ENCODE data around the gene PIK3R1. TPM values are rescaled to one million over a fixed set of nuclear protein-coding genes. Genes with fewer than 3 reads are reported as not detected.
"Not testable (repeated sequence)": the region's sequence is repeated elsewhere in the genome, so short reads cannot be mapped to it uniquely, and the experiment has no call there.

PIK3R1 gene
- total RNA-seq, 1 donor from 2014 or later = 22.2 TPM

DNA sequence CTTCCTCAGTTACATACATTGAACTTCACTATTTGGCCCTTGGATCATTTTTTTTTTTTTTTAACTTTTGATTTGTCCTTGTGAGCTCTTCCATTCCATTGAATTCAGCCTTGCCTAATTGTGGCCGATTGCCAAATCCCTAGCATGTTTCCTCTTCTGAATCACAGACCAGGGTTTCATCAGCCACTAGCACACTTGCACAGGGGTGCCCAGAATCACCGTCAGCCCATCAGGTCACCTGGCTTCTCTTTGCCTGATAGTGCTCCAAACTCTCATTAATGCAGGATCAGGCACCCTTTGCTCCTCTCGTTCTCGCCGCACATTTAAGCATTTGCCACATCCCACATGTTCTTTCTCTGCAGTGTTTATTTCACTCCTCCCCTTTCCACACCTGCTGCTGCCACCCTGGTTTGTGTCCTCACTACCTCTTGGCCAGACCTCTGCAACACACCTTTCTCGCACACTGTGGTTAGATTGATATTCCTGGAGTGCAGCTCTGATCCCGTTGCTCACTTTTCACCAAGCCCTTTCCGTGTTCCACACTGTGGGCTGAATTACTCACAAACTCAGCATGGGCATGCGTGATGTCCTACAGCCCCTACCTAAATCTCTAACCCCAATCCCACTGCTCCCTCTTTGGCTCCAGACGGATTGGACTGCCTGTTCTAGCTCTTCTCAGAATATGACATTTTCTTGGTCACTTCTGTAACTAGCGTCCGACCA is 9.8 kb downstream of the PIK3R1 start:
- DNase-seq (ENCODE audit: extremely low read depth, low read depth, low spot score) = no peak

DNA sequence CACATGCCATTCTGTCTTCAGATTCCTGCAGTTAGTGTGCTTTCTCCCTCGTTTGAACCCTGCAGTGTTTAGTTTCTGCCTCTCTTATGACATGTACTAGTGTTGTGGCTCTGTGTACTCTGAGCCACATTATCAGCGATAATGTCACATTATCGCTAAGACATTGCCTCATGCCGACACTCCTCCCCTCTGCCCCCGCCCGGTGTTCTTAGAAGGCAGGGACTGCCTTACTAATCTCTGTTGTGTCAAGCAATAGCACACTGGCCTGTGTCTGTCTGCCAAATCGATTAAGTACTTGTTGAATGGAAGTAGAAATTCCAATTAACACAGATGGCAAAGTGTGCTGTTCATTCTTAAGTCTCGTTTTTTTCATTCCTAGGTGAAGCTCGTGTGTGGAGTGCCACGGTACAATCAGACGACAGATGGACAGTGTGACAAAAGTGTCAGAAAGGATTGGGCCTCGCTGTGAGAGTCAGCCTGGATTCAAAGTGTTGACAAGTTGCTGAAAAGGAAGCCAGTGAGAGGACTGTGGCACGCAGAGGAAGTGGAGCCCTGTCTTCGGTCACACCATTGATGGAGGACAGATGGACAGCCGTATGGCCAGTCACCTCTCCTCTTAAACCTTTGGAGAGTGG is 10.5 kb downstream of the PIK3R1 start:
- DNase-seq (ENCODE audit: extremely low read depth, low read depth, low spot score) = no peak

DNA sequence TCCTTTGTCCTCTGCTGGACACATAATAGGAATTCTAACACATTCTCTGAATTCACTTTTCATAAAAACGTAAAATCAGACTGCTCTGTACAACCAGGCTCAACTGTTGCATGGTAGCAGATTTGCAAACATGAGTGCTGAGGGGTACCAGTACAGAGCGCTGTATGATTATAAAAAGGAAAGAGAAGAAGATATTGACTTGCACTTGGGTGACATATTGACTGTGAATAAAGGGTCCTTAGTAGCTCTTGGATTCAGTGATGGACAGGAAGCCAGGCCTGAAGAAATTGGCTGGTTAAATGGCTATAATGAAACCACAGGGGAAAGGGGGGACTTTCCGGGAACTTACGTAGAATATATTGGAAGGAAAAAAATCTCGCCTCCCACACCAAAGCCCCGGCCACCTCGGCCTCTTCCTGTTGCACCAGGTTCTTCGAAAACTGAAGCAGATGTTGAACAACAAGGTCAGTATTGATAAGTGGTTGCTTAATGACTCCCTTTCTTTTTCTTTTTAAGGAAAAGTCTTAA is 11.1 kb downstream of the PIK3R1 start:
- DNase-seq (ENCODE audit: extremely low read depth, low read depth, low spot score) = no peak

DNA sequence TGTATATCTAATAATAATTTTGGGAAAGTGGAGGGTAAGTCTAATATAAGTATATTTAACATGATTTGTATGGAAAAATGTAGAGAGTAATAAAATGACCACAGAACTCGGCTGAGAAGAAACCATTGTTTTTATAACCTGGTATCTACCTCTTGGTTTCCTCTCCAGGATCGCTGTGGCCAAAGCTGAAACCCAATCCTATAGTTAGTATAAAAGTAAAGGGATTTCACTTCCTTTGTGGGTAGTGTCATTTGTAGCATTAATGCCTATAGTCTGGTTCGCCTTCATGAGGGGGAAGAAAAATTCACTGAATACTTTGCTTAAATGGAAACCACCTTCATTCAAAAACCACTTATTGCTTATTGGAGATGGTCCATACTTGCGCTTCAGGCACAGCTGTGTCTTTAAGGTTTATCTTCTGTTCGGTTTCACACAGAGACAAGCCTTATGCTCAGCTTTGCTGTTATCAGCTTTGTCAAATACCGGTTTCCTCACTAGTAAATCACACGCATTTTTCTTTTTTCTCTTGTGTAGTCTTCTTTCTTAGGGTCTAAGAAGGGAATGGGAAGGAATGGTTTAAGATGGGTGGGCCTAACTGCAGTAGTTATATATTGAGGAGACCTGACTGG is 12.1 kb downstream of the PIK3R1 start:
- DNase-seq (ENCODE audit: extremely low read depth, low read depth, low spot score) = no peak

DNA sequence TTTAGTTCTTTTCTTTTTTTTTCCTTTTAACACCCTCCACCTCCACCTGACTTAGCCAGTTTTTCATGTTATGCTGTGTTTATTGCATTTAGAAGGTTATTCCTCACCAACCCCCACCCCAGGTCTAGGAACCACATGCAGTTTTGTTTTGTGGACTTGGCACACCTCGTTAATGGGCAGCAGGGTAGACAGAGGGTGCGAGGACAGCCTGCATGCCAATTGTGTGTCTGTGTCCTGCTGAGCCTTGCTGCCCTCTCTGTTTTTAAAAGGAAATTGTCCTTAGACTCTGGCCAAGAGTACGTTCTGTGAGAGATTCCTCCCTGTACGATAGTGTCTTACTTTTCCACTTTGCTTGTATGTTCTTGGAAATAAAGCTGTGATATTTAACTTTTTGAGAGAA is 13.9 kb downstream of the PIK3R1 start:
- DNase-seq (ENCODE audit: extremely low read depth, low read depth, low spot score) = no peak

DNA sequence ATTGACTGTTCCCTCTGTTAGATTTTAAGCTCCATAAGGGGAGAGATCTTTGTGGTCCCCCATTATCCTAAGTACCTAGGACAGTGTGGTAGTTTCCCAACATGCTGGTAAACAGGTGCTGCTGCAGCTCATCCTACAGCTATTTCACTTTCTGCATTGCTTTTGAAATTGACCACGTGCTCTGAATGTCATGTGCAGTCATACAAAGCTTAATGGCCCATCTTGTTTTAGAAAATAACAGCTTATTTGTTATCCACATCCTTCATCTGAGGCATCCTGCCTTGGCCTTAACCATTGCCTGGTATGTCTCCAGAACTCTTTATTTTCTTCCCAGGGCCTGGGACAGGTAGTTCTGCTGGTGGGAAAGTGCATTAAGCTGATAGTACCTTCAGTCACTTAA is 14.7 kb downstream of the PIK3R1 start:
- DNase-seq (ENCODE audit: extremely low read depth, low read depth, low spot score) = no peak

DNA sequence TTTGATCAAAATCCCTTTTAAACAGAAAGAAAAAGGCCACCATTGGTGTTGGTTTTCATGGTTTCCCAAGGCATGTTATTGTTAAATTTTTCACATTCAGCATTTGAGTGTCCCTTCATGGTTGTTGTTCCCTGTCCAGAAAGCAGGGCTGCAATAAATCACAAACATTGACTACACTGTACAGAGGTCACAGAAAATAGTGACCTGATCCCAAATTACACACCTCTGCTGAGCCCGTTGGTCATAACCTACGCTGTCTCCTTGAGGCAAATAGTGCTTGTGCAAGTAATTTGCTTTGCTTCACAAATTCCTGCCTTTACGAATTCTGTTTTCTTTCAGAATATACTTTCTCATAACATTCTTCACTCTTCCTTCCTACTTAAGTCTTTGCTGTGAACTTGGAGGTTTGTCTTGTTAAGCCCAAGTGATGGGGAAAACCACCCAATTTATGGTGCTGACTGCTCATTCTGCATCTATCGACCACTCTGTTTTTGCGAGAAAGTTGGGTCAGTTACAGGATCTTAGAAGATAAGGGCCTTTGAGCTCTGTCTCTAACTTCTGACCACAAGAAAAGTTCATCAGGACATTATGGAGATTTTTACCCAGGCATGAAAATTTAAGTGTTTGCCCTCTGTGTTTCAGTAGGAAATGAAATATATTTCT is 16.0 kb downstream of the PIK3R1 start:
- DNase-seq (ENCODE audit: extremely low read depth, low read depth, low spot score) = no peak

DNA sequence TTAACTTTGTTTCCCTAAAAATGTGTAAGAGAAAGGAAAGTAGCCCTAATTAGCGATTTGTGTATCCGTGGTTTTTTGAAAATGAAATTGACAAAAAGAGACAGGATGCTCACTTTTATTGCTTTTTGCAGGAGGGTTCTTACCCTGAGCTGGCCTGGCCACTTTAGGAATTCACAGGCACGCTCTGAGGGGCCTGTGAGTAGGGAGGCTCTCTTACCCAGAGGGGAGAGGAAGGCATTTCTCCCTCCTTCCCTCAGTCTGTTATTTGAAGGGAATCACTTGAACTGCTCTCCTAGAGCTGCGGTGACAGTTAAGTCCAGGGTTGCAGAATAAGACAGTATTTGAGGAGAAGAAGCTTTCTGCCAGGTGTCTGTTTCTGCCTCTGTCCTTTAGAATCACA is 16.7 kb downstream of the PIK3R1 start:
- no peak for DNase-seq (ENCODE audit: extremely low read depth, low read depth, low spot score)

DNA sequence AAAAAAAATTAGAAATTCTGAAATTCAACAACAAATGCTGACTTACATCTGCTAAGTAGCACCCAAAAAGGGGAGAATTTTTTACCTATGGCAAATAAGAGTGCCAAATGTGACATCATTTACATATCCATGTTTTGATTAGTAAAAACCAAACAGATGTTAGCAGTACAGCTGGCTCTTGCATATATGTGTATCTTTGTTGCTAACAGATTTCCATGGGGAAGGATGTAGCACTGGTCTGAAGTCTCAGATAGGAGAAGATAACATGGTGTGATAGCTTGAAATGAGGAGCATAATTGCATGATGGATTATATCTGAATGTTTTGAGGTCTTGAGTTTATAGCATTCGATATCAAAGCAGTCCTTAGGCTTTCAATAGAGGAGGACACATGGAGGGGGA is 17.5 kb downstream of the PIK3R1 start:
- DNase-seq (ENCODE audit: extremely low read depth, low read depth, low spot score) = no peak

DNA sequence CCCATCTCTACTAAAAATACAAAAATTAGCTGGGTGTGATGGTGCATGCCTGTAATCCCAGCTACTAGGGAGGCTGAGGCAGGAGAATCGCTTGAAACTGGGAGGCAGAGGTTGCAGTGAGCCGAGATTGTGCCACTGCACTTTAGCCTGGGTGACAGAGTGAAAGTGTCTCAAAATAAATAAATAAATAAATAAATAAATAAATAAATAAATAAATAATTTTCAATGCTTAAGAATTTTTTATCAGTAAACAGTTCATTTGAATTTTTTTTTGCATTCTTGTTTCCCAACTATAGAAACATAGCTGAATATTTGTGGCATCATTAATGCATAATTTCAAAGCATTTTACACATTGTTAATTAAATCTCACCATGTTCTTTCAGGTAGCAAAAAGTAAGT is 19.7 kb downstream of the PIK3R1 start:
- DNase-seq (ENCODE audit: extremely low read depth, low read depth, low spot score) = not testable (repeated sequence)

DNA sequence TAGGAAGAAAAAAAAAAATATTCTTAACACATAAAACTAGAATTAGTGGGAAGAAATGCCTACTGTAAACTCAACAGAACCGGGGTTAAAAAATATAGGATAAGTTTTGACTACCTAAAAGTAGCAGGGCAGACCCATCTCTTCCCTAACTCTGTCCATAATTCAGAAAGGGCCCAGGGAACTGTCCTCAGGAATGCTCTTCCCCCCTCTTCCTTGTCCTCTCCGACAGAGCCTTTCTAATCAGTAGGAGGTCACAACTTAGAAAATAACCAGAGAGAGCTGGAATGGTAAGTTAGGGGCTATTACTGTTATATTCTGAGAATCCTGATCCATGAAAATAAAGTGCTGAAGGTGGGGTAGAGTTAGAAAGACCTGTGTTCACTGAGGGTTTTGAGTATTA is 22.2 kb downstream of the PIK3R1 start:
- no peak for DNase-seq (ENCODE audit: extremely low read depth, low read depth, low spot score)

DNA sequence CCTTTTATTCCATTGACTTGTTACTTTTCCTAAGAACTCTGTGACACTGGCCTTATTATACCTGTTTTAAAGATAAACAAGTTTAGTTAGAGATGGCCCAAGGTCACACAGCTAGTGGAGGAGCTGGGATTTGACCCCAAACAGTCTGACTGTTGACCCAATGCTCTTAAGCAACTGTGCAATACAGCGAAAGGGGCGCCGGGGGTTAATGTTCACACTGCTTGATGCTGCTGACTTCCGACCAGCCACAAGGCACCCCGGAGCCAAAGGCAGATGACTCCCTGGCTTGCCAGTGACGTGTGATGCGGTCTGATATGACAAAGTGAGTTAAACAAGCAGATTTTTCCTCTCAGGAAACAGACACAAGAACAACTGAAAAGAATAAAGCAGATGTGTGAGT is 23.9 kb downstream of the PIK3R1 start:
- DNase-seq (ENCODE audit: extremely low read depth, low read depth, low spot score) = no peak

DNA sequence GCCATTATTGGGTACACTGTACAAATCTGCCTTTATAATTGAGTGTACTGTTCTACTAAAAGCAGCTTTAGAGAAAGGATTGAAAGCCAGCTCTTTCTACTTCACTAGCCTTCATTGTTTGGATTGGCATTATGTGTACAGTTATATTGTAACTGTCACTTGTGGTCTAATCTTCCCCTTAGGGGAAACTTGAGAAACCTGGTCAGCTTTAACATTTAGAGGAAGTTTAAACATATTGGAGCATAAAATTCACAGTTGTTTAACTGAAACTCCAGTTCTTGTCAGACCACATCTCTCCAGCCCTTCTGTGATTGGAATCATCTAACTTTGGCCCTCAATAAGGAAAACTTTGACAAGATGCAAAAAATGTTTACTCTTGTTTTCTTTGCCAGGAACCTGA is 24.6 kb downstream of the PIK3R1 start:
- DNase-seq (ENCODE audit: extremely low read depth, low read depth, low spot score) = no peak

DNA sequence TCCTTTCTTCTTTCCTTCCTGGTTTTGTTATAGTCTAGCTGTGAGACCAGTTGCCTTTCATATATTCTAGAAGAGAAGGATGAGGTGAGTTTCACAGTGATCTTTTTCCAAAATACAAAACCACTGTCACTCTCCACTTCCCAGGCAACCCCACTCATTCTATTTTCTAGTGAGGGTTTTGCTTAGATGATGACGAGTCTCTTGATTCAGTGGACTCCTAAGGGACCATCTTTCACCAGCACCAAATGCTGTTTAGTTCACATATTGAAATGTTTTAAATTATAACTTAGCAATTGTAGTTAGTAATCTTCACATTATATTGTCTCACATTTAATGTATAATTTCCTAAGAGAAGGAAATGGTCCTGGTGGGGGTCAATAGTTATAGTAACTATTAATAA is 25.2 kb downstream of the PIK3R1 start:
- DNase-seq (ENCODE audit: extremely low read depth, low read depth, low spot score) = no peak

DNA sequence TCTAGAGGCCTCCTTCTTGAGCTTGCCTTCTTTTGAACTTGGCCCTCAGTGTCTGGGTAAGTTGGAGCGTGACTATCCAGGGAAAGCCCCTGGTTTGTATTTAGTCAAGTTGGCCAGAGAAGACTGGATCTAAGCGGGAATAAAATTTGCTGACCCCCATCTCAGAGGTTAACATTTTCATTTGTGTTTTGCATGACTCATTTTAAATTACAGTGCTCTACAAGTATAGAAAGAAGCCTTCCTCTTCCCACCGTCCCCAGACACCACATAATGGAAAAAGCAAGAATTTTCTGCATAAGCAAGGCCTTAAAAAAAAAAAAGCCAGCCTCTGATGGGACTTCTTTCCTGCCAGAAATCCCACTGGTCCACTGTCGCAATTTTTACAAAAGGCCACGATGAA is 27.2 kb downstream of the PIK3R1 start:
- DNase-seq (ENCODE audit: extremely low read depth, low read depth, low spot score) = no peak

DNA sequence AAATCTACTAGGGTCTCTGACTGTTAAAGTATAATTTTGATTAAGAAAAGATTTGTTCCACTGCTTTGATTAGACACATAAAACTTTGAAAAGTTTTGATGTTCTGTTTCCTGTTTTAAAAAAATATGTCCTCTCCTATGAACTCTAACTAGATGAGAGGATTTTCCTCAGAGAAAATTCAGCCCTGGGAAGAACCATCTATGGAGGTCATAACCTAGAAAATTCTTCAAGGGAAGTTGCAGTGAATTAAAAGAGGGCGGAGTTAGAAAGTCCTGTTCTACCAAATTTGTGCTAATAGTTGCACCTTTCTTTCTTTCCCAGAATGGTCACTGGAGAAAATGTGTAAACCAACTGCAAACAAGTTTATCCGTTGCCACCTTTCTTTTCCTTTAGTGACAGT is 27.7 kb downstream of the PIK3R1 start:
- no peak for DNase-seq (ENCODE audit: extremely low read depth, low read depth, low spot score)

DNA sequence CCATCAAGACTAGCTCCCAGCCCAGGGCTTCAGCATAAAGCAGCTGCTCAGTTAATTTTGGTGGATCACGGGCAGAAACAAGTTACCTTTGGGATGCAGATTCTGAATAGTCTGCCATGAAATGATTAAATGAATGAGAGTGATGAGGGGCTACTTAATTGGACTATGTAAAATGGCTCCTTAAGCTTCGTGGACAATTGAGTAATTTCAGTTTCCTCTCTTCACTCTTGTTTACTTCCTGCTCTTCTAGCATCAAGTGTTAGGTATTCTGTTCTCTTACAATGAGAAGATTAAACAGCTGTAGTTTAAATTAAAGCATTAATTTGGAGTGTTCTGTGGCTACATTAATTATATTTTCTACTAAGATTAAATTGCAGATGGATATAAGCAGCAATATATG is 28.1 kb downstream of the PIK3R1 start:
- DNase-seq (ENCODE audit: extremely low read depth, low read depth, low spot score) = no peak

DNA sequence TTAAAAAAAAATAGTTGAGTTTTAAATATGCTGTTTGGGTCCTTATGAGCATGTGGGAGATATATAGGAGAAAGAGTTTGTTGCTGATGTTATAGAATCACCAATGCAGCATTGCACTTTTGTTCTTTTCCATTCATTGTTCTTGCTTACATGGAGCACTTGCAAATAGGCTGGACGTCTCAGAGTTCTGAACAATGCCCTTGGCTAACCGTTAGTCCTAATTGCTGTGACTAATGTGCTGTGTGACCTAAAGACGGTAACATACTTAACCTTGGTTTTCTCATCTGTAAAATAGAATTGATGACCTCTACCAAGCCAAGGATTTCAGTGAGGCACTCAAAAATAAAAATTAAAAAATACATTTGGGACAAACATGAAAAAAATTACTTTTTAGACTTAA is 29.8 kb downstream of the PIK3R1 start:
- DNase-seq (ENCODE audit: extremely low read depth, low read depth, low spot score) = no peak

DNA sequence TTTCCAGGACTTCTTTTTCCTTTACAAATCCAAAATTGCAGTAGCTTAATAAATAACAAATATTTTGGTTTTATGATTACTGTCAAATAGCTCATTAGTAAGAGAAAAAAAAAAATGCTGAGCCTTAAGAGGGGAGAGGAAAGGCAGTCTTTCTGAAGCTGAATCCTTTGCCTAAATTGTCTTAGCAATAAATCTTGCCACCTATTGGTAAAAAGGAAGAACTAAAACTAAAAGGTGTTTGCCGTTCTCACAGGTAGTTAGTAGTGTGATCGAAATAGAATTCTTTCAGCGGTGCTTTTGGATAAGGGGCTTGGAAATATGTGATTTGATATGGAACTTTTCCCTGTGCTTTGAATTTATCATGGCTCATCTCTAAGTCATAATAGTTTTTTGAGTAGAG is 31.2 kb downstream of the PIK3R1 start:
- DNase-seq (ENCODE audit: extremely low read depth, low read depth, low spot score) = no peak

DNA sequence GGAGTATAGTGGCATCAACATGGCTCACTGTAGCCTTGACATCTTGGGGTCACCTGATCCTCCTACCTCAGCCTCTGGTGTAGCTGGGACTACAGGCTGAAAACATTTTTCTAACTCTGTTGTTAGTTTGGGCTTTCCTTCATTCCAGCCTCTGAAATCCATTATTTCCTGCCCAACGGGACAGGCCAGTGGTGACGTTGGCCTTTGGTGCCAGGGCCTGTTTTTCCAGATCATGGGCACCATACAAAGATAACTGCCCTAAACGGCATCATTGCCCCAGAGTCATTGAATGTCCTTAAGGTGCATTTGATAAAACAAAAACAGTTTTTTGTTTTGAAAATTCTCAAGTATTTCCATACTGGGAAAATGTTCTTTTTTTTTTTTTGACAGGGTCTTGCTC is 32.1 kb downstream of the PIK3R1 start:
- no peak for DNase-seq (ENCODE audit: extremely low read depth, low read depth, low spot score)

DNA sequence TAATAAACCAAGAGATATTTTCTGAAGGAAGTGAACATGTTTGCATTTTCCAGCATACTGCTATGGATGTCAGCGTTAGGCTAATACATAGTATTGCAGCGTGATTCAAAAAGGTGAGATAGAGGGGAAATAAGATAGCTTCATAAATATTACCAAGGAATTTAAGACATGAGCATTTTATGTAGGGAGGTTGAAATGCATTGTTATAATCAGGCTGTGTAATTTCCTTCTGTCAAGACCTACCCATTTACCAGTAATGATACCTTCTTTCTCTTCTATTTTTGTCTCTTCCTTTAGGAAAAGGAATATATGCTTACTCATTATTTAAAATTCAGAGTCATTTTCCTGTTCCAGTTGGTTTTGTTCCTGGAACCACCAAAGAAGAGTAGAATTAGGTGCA is 33.3 kb downstream of the PIK3R1 start:
- no peak for DNase-seq (ENCODE audit: extremely low read depth, low read depth, low spot score)

DNA sequence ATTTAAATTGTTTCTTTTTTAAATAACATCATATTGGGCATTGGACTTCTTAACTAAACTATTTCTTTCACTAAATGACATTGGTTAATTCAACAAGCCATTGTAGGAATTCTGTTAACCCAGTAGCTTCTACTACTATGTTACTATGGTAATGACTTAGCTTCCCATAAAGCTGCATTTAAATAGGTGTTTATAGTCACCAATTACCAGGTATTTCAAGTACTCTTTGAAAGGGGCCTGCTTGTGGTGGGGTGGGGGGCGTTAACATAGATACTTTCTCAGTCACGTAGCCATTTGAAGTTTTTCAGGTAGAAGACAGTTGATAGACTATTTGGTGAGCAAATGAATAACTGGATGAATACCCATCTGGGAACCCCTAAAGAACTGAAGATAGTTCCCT is 34.0 kb downstream of the PIK3R1 start:
- no peak for DNase-seq (ENCODE audit: extremely low read depth, low read depth, low spot score)
